ENCODE data around the gene AGPAT4.

DNA sequence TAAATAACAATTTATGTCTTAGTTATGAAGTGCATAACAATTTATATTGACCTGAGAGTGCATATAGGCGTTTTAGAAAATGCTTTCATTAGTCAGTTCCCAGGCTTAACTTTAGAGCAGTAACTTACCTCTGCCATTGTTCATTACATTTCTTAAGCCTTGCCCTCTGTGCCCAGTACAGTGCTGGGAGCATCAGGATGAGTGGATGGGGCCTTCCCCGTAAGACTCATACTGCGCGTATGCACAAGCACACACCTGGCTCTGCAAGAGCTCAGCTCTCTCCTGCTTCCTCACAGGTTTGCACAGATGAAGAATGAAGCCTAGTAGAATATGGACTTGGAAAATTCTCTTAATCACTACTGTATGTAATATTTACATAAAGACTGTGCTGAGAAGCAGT lies 157.3 kb downstream of the AGPAT4 start:
- no peak for TF ChIP-seq TAF1 (CRISPR knock-in tag; IDR thresholded peaks at IDR 0.05)
- TF ChIP-seq, protein P1, sequence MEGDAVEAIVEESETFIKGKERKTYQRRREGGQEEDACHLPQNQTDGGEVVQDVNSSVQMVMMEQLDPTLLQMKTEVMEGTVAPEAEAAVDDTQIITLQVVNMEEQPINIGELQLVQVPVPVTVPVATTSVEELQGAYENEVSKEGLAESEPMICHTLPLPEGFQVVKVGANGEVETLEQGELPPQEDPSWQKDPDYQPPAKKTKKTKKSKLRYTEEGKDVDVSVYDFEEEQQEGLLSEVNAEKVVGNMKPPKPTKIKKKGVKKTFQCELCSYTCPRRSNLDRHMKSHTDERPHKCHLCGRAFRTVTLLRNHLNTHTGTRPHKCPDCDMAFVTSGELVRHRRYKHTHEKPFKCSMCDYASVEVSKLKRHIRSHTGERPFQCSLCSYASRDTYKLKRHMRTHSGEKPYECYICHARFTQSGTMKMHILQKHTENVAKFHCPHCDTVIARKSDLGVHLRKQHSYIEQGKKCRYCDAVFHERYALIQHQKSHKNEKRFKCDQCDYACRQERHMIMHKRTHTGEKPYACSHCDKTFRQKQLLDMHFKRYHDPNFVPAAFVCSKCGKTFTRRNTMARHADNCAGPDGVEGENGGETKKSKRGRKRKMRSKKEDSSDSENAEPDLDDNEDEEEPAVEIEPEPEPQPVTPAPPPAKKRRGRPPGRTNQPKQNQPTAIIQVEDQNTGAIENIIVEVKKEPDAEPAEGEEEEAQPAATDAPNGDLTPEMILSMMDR (CRISPR knock-in tag; IDR thresholded peaks at IDR 0.05): no peak
- TF ChIP-seq POLR2AphosphoS5 (IDR thresholded peaks at IDR 0.05; ENCODE audit: low read depth, low read length): no peak
- TF ChIP-seq PHF8 (CRISPR knock-in tag; IDR thresholded peaks at IDR 0.05): no peak
- TF ChIP-seq MZF1 (CRISPR knock-in tag; IDR thresholded peaks at IDR 0.05; ENCODE audit: borderline replicate concordance): no peak
- TF ChIP-seq, protein P2, sequence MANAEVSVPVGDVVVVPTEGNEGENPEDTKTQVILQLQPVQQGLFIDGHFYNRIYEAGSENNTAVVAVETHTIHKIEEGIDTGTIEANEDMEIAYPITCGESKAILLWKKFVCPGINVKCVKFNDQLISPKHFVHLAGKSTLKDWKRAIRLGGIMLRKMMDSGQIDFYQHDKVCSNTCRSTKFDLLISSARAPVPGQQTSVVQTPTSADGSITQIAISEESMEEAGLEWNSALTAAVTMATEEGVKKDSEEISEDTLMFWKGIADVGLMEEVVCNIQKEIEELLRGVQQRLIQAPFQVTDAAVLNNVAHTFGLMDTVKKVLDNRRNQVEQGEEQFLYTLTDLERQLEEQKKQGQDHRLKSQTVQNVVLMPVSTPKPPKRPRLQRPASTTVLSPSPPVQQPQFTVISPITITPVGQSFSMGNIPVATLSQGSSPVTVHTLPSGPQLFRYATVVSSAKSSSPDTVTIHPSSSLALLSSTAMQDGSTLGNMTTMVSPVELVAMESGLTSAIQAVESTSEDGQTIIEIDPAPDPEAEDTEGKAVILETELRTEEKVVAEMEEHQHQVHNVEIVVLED (CRISPR knock-in tag; IDR thresholded peaks at IDR 0.05; ENCODE audit: borderline replicate concordance): no peak
- no peak for TF ChIP-seq POLR2A (IDR thresholded peaks at IDR 0.05; ENCODE audit: insufficient read depth in 1 of 2, low read depth in 2 of 2, low read length in 2 of 2)
- no peak for TF ChIP-seq ZNF816 (CRISPR knock-in tag; IDR thresholded peaks at IDR 0.05; ENCODE audit: borderline replicate concordance)
- TF ChIP-seq, protein P3, sequence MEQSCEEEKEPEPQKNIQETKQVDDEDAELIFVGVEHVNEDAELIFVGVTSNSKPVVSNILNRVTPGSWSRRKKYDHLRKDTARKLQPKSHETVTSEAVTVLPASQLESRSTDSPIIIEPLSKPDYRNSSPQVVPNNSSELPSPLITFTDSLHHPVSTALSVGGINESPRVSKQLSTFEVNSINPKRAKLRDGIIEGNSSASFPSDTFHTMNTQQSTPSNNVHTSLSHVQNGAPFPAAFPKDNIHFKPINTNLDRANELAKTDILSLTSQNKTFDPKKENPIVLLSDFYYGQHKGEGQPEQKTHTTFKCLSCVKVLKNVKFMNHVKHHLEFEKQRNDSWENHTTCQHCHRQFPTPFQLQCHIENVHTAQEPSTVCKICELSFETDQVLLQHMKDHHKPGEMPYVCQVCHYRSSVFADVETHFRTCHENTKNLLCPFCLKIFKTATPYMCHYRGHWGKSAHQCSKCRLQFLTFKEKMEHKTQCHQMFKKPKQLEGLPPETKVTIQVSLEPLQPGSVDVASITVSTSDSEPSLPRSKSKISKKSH (CRISPR knock-in tag; IDR thresholded peaks at IDR 0.05; ENCODE audit: borderline replicate concordance): no peak
- TF ChIP-seq HES4 (CRISPR knock-in tag; IDR thresholded peaks at IDR 0.05; ENCODE audit: borderline replicate concordance): no peak
- TF ChIP-seq NFYC (CRISPR knock-in tag; IDR thresholded peaks at IDR 0.05): no peak
- no peak for TF ChIP-seq FOXP1 (IDR thresholded peaks at IDR 0.05)
- no peak for TF ChIP-seq FOXP1 (CRISPR knock-in tag; IDR thresholded peaks at IDR 0.05)
- no peak for TF ChIP-seq EZH2 (conservative IDR thresholded peaks at IDR 0.05; ENCODE audit: low read depth, low read length)
- TF ChIP-seq KLF6 (CRISPR knock-in tag; IDR thresholded peaks at IDR 0.05): no peak

Measured in HepG2 (cell line).